Measurements from ENCODE around the gene SLC25A39. TPM values are rescaled to one million over a fixed set of nuclear protein-coding genes. Genes with fewer than 3 reads are reported as not detected.
"Not testable (repeated sequence)": the region's sequence is repeated elsewhere in the genome, so short reads cannot be mapped to it uniquely, and the experiment has no call there.

Gene SLC25A39
- total and polyA plus RNA-seq, 8 donors = 55.5 to 121 (median 91.8) TPM

- Histone ChIP-seq H3K27me3 (peaks cover 0 to 56% of the 10 kb centered on the region in 2 donors), H3K4me3 (no peak overlapping the region), H3K27ac (no peak overlapping the region), H3K36me3 (no peaks in the 10 kb centered on the region), H3K4me1 (peaks cover 3 to 18% of the 10 kb centered on the region in 2 donors), H3K9me3 (no peaks in the 10 kb centered on the region)
- TF ChIP-seq CTCF (IDR thresholded peaks at IDR 0.05) = no peak
- ATAC-seq = no peak
- intact Hi-C loops (cut with DNase I) = no loop called here
- DNase-seq = peak in 1 of 4 donors; percentile 24
Measured at GRCh38 chr17:44367231-44367979, 42.8 kb upstream of the SLC25A39 start.

- H3K27me3 ChIP-seq = peaks cover 0 to 59% of the 10 kb centered on the region in 2 donors
- peaks cover 4 to 21% of the 10 kb centered on the region in 2 donors for H3K4me1 ChIP-seq
- DNase-seq; H3K4me3 ChIP-seq; H3K9me3 ChIP-seq; intact Hi-C loops (cut with DNase I); H3K27ac ChIP-seq; ATAC-seq; H3K36me3 ChIP-seq: not testable (repeated sequence)
Measured at GRCh38 chr17:44365051-44365450, 40.4 kb upstream of the SLC25A39 start.

GRCh38 chr17:44363613-44364159 lies 39.1 kb upstream of the SLC25A39 start, which contains the start of gene FAM171A2:
FAM171A2 (minus strand) TSS chr17:44363853; CDS start chr17:44363714, 139 bp downstream.
- peak in 2 of 4 donors; percentile 82 to 95 for DNase-seq
- Histone ChIP-seq H3K27ac (no peak within 1 kb of the TSS), H3K27me3 (peaks cover 0 to 48% of the 10 kb centered on the region in 2 donors), H3K36me3 (no peaks in the 10 kb centered on the region), H3K4me3 (peak within 1 kb of the TSS; percentile 48 to 57), H3K4me1 (peaks cover 4 to 21% of the 10 kb centered on the region in 2 donors), H3K9me3 (no peaks in the 10 kb centered on the region)
- ATAC-seq = peak; percentile 87
- peak; percentile 78 to 84 for TF ChIP-seq CTCF (IDR thresholded peaks at IDR 0.05)
- intact Hi-C loops (cut with DNase I) = no loop called here

GRCh38 chr17:44362949-44363612 lies 38.5 kb upstream of the SLC25A39 start:
- Histone ChIP-seq H3K36me3 (no peaks in the 10 kb centered on the region), H3K27me3 (peaks cover 0 to 44% of the 10 kb centered on the region in 2 donors), H3K4me1 (peaks cover 4 to 21% of the 10 kb centered on the region in 2 donors), H3K9me3 (no peaks in the 10 kb centered on the region), H3K4me3 (peak overlapping the region; percentile 48 to 57), H3K27ac (no peak overlapping the region)
- DNase-seq = no peak
- intact Hi-C loops (cut with DNase I) = no loop called here
- TF ChIP-seq CTCF (IDR thresholded peaks at IDR 0.05) = no peak
- ATAC-seq = peak; percentile 30

GRCh38 chr17:44362459-44362948 lies 37.9 kb upstream of the SLC25A39 start:
- Histone ChIP-seq H3K4me1 (peaks cover 4 to 21% of the 10 kb centered on the region in 2 donors), H3K9me3 (no peaks in the 10 kb centered on the region), H3K27me3 (peaks cover 0 to 44% of the 10 kb centered on the region in 2 donors), H3K4me3 (peak overlapping the region; percentile 48 to 57), H3K27ac (no peak overlapping the region), H3K36me3 (no peaks in the 10 kb centered on the region)
- no peak for DNase-seq
- intact Hi-C loops (cut with DNase I) = no loop called here
- no peak for TF ChIP-seq CTCF (IDR thresholded peaks at IDR 0.05)
- no peak for ATAC-seq

All from left lung (tissue), 10 donors.